GM21423 (cell line): ENCODE data around the gene BAAT.

Experiments
- ATAC-seq: cut with Tn5 transposase; IDR thresholded peaks from one replicate; pipeline ENCODE4 v1.9.1; 2021; ENCODE audit warnings: mild to moderate bottlenecking, moderate library complexity; ENCODE audit not compliant: unreplicated experiment

BAAT gene

GRCh38 chr9:101324245-101324804, 60.5 kb downstream of the BAAT start:
- ATAC-seq = no peak

GRCh38 chr9:101323129-101323528, 61.7 kb downstream of the BAAT start:
- ATAC-seq = no peak

GRCh38 chr9:101317735-101318134, 67.1 kb downstream of the BAAT start:
- ATAC-seq = no peak

- ATAC-seq = no peak
These were observed 69.7 kb downstream of the BAAT start for GRCh38 chr9:101315112-101315450.

GRCh38 chr9:101312661-101313060, 72.1 kb downstream of the BAAT start:
- no peak for ATAC-seq

GRCh38 chr9:101311758-101312420, 72.9 kb downstream of the BAAT start:
- peak; percentile 96 for ATAC-seq

GRCh38 chr9:101311191-101311590, 73.6 kb downstream of the BAAT start:
- ATAC-seq = no peak
